K562 (cell line): Measurements from ENCODE around the gene FBXW7. TPM values are rescaled to one million over a fixed set of nuclear protein-coding genes. Genes with fewer than 3 reads are reported as not detected.

ENCODE experiments used
- ATAC-seq: fragments of 200-7000 bp; cut with Tn5 transposase; 3 replicates; pipeline ENCODE4 v1.9.1; 2020; ENCODE audit warnings: moderate library complexity
- BruUV-seq: library from RNA; stranded (reverse); fragments of 400-500 nt; replicated peaks from 2 replicates; lab custom pipeline; 2021; lab: Mats Ljungman, UMichigan
- CTCF ChIA-PET: fragments of 300-600 bp; formaldehyde crosslinking; extraction: SDS; loops from one replicate; lab custom pipeline; 2021; ENCODE audit warnings: low intra/inter-chr PET ratio; lab: Yijun Ruan, JAX
- POLR2A ChIA-PET: fragments of 300-600, 350-650 bp; sonication (Branson Sonifier 250); formaldehyde crosslinking; extraction: SDS; loops from one replicate; lab custom pipeline; 2021; ENCODE audit warnings: antibody characterized with exemption, inconsistent platforms; lab: Yijun Ruan, JAX
- DNase-seq, 4 experiments: peaks; one replicate each; pipeline versions ENCODE4 v3.0.0 to v3.0.0-alpha.2; 2011 to 2018; ENCODE audit warnings: low spot score in 3 of 4, mixed read lengths in 3 of 4; ENCODE audit errors: extremely low read depth in 1 of 4
- FAIRE-seq: peaks from 2 replicates; lab custom pipeline; 2011; peaks lifted over from hg19 to GRCh38; lab: Jason Lieb, UNC
- H2AFZ ChIP-seq: 2 replicates; pipeline ENCODE4 v1.6.0; 2011; ENCODE audit warnings: low read depth, low read length, control low read depth, inconsistent platforms
- H3K27ac ChIP-seq: fragments of 200-600 bp; 3 replicates; pipeline ENCODE4 v1.8.0; 2011; ENCODE audit warnings: low read depth, mild to moderate bottlenecking, control low read depth, inconsistent platforms, low read length, moderate library complexity, mixed read lengths; ENCODE audit errors: extremely low read depth
- H3K27me3 ChIP-seq, 2 experiments: fragments of 300-600 bp in 1 of 2; 2 replicates in 1 of 2; 3 replicates in 1 of 2; pipeline versions ENCODE4 v1.6.0 to v1.8.0; 2011; ENCODE audit warnings: inconsistent platforms in 2 of 2, low read length in 2 of 2, mild to moderate bottlenecking in 1 of 2, mixed read lengths in 1 of 2, moderate library complexity in 1 of 2; ENCODE audit not compliant: control insufficient read depth in 2 of 2, insufficient read depth in 2 of 2
- H3K36me3 ChIP-seq: fragments of 300-600 bp; 3 replicates; pipeline ENCODE4 v1.8.0; 2011; ENCODE audit warnings: mild to moderate bottlenecking, low read length, inconsistent platforms; ENCODE audit not compliant: control insufficient read depth, insufficient read depth
- H3K4me1 ChIP-seq, 2 experiments: fragments of 200-600 bp in 1 of 2; replicated peaks in 1 of 2; 2 replicates in 1 of 2; 3 replicates in 1 of 2; pipeline versions ENCODE4 v1.5.1 to v1.8.0; 2011; ENCODE audit warnings: inconsistent platforms in 2 of 2, low read length in 2 of 2, mild to moderate bottlenecking in 1 of 2, mixed read lengths in 1 of 2, moderate library complexity in 1 of 2; ENCODE audit not compliant: control insufficient read depth in 2 of 2, insufficient read depth in 2 of 2
- H3K4me2 ChIP-seq: 2 replicates; pipeline ENCODE4 v1.6.1; 2011; ENCODE audit warnings: low read length, control low read depth, inconsistent platforms, mixed read lengths; ENCODE audit not compliant: insufficient read depth
- H3K4me3 ChIP-seq: fragments of 200-600 bp; sonication (generic), shearing (Covaris generic); 2 replicates; pipeline ENCODE4 v1.5.1; 2016; ENCODE audit warnings: control low read depth, inconsistent platforms
- H3K79me2 ChIP-seq: fragments of 200-600 bp; 3 replicates; pipeline ENCODE4 v1.8.0; 2011; ENCODE audit warnings: low read length, inconsistent platforms; ENCODE audit not compliant: control insufficient read depth, insufficient read depth
- H3K9ac ChIP-seq, 2 experiments: 2 replicates each; pipeline versions ENCODE4 v1.6.0 to v1.6.1; 2011; ENCODE audit warnings: low read depth in 2 of 2, low read length in 2 of 2, control low read depth in 1 of 2, inconsistent platforms in 1 of 2, mild to moderate bottlenecking in 1 of 2, mixed read lengths in 1 of 2; ENCODE audit not compliant: insufficient read depth in 1 of 2
- H3K9me1 ChIP-seq: one replicate; pipeline ENCODE4 v1.6.0; 2011; ENCODE audit warnings: inconsistent platforms, mild to moderate bottlenecking, low read length, moderate library complexity; ENCODE audit not compliant: control insufficient read depth, insufficient read depth
- H3K9me3 ChIP-seq: replicated peaks from 2 replicates; pipeline ENCODE4 v1.5.1; 2011; ENCODE audit warnings: low read depth, low read length, inconsistent platforms; ENCODE audit not compliant: control insufficient read depth, insufficient read depth
- H4K20me1 ChIP-seq: replicated peaks from 2 replicates; pipeline ENCODE4 v1.6.1; 2011; ENCODE audit warnings: low read length, inconsistent platforms, mixed read lengths; ENCODE audit not compliant: control insufficient read depth, insufficient read depth
- COPS2 ChIP-seq: fragments of 450-650 bp; conservative IDR thresholded peaks from 2 replicates; pipeline ENCODE4 v1.6.1; 2016; ENCODE audit warnings: mild to moderate bottlenecking, moderate library complexity
- CREM ChIP-seq: IDR thresholded peaks from 2 replicates; pipeline ENCODE4 v1.6.1; 2014; ENCODE audit warnings: antibody characterized with exemption, low read depth
- ESRRA ChIP-seq: fragments of 450-650 bp; IDR thresholded peaks from 2 replicates; pipeline ENCODE4 v1.6.1; 2014; ENCODE audit warnings: low read depth, mild to moderate bottlenecking, moderate library complexity, borderline replicate concordance
- EWSR1 ChIP-seq: fragments of 450-650 bp; IDR thresholded peaks from 2 replicates; pipeline ENCODE4 v1.6.1; 2018; ENCODE audit warnings: borderline replicate concordance, mild to moderate bottlenecking, low read depth, moderate library complexity; ENCODE audit not compliant: partially characterized antibody
- FOXK1 ChIP-seq: sonication (generic); formaldehyde crosslinking; IDR thresholded peaks from 2 replicates; pipeline ENCODE4 v1.8.0; 2022; ENCODE audit warnings: missing genetic modification reagents, mild to moderate bottlenecking, borderline replicate concordance
- GATAD2B ChIP-seq: fragments of 450-650 bp; IDR thresholded peaks from 2 replicates; pipeline ENCODE4 v1.6.1; 2017; ENCODE audit warnings: mild to moderate bottlenecking, borderline replicate concordance
- NR1H2 ChIP-seq: sonication (generic); formaldehyde crosslinking; IDR thresholded peaks from 2 replicates; pipeline ENCODE4 v1.4.0; 2020; ENCODE audit warnings: mild to moderate bottlenecking, missing genetic modification reagents
- PCBP1 ChIP-seq: fragments of 200-400 bp; formaldehyde crosslinking; IDR thresholded peaks from 2 replicates; pipeline ENCODE4 v1.6.1; 2018; ENCODE audit warnings: mild to moderate bottlenecking, low read depth, low read length; ENCODE audit not compliant: poor library complexity, severe bottlenecking
- SETDB1 ChIP-seq: IDR thresholded peaks from one replicate; pipeline ENCODE4 v1.6.1; 2012; ENCODE audit warnings: low read length, control low read depth, inconsistent platforms
- SMARCB1 ChIP-seq: IDR thresholded peaks from 2 replicates; pipeline ENCODE4 v1.6.1; 2011; ENCODE audit warnings: improper control_type of control experiment, low read depth; ENCODE audit not compliant: insufficient read length
- WGBS: fragments of 100-300 bp; shearing (Covaris generic); methylation state at CpG from one replicate; pipeline ENCODE4 v1.1.6; 2016; ENCODE audit warnings: low coverage, mixed read lengths; ENCODE audit not compliant: insufficient coverage; ENCODE audit errors: missing lambda C conversion rate; 5-methylcytosine and 5-hydroxymethylcytosine counted together
- in situ Hi-C: fragments of 300-500 bp; cut with MboI; formaldehyde crosslinking; loops from 4 replicates; pipeline ENCODE4 v1.15.0; 2018; ENCODE audit warnings: inconsistent platforms, mixed read lengths
- intact Hi-C: fragments of 100-400 bp; cut with micrococcal nuclease; formaldehyde crosslinking; loops from 2 replicates; pipeline ENCODE4 v1.14.2; 2022
- polyA plus RNA-seq, 8 experiments: library from polyadenylated mRNA; depleted of rRNA in 4 of 8; stranded (reverse) in 5 of 8; unstranded in 3 of 8; fragments of >200 nt; fragmentation: Nextera tagmentation in 2 of 8; fragmentation: Illumina TruSeq in 1 of 8; extraction: Ambion mirVana in 2 of 8; extraction: Trizol in 1 of 8; gene quantifications; 2 replicates each; pipeline versions ENCODE4 v1.2.1 to v1.2.3, GENCODE V29; 2011 to 2014; ENCODE audit warnings: inconsistent platforms in 1 of 8, missing spikeins in 1 of 8
- total RNA-seq, 7 experiments: library from RNA; depleted of rRNA in 6 of 7; stranded (reverse); fragments of >200 nt in 6 of 7; fragmentation: Illumina TruSeq in 2 of 7; extraction: Trizol in 2 of 7; gene quantifications; 2 replicates each; pipeline versions ENCODE4 v1.2.1 to v1.2.3, GENCODE V29; 2011 to 2021; ENCODE audit warnings: low replicate concordance in 1 of 7
- TF ChIP-seq, protein P1 (sequence below): fragments of 200-800 bp; sonication (Bioruptor generic); IDR thresholded peaks from 2 replicates; pipeline ENCODE4 v1.6.1; 2017; ENCODE audit warnings: missing genetic modification characterization, missing compliant biosample characterization
- TF ChIP-seq, protein P2 (sequence below): fragments of 450-650 bp; formaldehyde crosslinking; IDR thresholded peaks from 2 replicates; pipeline ENCODE4 v1.4.0; 2022; ENCODE audit warnings: missing genetic modification characterization
- TF ChIP-seq, protein P3 (sequence below): sonication (generic); formaldehyde crosslinking; IDR thresholded peaks from 2 replicates; pipeline ENCODE4 v1.5.0; 2020; ENCODE audit warnings: missing genetic modification reagents
- TF ChIP-seq, protein P4 (sequence below): fragments of 450-650 bp; formaldehyde crosslinking; IDR thresholded peaks from 2 replicates; pipeline ENCODE4 v1.4.0; 2020; ENCODE audit warnings: mild to moderate bottlenecking

Gene FBXW7
- total and polyA plus RNA-seq, 9 of the 15 experiments (the other 6 are each of a cell fraction or from before 2014, with no cell fraction given), result 6.8 to 44.2 (median 16.4) TPM

DNA sequence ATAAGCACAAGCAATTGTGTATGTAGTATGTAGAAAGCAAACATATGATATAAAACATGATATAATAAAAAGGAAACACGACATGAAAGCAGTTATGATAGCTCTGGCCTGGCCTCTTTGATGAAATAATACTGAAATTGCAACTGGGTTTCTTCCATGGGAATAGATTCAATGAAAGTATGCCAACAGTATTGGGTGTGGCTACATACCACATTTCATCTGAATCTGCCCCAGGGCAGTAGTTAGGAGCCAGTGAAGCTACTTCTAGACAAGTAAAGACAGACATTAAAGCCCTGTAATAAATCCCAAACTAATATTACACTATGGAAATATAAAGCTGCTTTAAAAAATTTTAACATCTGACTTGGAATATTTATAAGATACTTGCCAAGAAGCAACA is 207.3 kb downstream of the FBXW7 start:
- BruUV-seq, result no TSS peak
- TF ChIP-seq, protein P1, sequence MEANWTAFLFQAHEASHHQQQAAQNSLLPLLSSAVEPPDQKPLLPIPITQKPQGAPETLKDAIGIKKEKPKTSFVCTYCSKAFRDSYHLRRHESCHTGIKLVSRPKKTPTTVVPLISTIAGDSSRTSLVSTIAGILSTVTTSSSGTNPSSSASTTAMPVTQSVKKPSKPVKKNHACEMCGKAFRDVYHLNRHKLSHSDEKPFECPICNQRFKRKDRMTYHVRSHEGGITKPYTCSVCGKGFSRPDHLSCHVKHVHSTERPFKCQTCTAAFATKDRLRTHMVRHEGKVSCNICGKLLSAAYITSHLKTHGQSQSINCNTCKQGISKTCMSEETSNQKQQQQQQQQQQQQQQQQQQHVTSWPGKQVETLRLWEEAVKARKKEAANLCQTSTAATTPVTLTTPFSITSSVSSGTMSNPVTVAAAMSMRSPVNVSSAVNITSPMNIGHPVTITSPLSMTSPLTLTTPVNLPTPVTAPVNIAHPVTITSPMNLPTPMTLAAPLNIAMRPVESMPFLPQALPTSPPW (CRISPR knock-in tag), result no peak
- TF ChIP-seq, protein P2, sequence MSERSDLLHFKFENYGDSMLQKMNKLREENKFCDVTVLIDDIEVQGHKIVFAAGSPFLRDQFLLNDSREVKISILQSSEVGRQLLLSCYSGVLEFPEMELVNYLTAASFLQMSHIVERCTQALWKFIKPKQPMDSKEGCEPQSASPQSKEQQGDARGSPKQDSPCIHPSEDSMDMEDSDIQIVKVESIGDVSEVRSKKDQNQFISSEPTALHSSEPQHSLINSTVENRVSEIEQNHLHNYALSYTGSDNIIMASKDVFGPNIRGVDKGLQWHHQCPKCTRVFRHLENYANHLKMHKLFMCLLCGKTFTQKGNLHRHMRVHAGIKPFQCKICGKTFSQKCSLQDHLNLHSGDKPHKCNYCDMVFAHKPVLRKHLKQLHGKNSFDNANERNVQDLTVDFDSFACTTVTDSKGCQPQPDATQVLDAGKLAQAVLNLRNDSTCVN, result no peak
- TF ChIP-seq SMARCB1, result no peak
- TF ChIP-seq SETDB1, result no peak
- no peak for TF ChIP-seq FOXK1
- TF ChIP-seq COPS2, result no peak
- TF ChIP-seq GATAD2B, result no peak
- TF ChIP-seq ESRRA, result no peak
- TF ChIP-seq PCBP1, result no peak
- TF ChIP-seq, protein P3, sequence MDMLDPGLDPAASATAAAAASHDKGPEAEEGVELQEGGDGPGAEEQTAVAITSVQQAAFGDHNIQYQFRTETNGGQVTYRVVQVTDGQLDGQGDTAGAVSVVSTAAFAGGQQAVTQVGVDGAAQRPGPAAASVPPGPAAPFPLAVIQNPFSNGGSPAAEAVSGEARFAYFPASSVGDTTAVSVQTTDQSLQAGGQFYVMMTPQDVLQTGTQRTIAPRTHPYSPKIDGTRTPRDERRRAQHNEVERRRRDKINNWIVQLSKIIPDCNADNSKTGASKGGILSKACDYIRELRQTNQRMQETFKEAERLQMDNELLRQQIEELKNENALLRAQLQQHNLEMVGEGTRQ (CRISPR knock-in tag), result no peak
- no peak for TF ChIP-seq EWSR1
- TF ChIP-seq, protein P4, sequence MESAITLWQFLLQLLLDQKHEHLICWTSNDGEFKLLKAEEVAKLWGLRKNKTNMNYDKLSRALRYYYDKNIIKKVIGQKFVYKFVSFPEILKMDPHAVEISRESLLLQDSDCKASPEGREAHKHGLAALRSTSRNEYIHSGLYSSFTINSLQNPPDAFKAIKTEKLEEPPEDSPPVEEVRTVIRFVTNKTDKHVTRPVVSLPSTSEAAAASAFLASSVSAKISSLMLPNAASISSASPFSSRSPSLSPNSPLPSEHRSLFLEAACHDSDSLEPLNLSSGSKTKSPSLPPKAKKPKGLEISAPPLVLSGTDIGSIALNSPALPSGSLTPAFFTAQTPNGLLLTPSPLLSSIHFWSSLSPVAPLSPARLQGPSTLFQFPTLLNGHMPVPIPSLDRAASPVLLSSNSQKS (CRISPR knock-in tag), result no peak
- no peak for TF ChIP-seq NR1H2 (CRISPR knock-in tag)
- no peak for TF ChIP-seq CREM

More for the DNA sequence above, 207.3 kb downstream of the FBXW7 start:
- H3K4me2 ChIP-seq, result no peak overlapping the region
- H3K9ac ChIP-seq, result no peak overlapping the region
- H3K9me1 ChIP-seq, result no peaks in the 10 kb centered on the region
- no peaks in the 10 kb centered on the region for H3K27me3 ChIP-seq
- no peaks in the 10 kb centered on the region for H3K9me3 ChIP-seq
- in situ Hi-C loops, result no loop called here
- FAIRE-seq (no peak), DNase-seq (no peak), ATAC-seq (no peak)
- no peaks in the 10 kb centered on the region for H3K79me2 ChIP-seq
- ChIA-PET POLR2A (no interaction called here), CTCF (no interaction called here)
- peaks cover 39% of the 10 kb centered on the region; the same call in 2 of the 3 replicates for H3K36me3 ChIP-seq
- H4K20me1 ChIP-seq, result no peaks in the 10 kb centered on the region; the same call in 1 of the 2 replicates
- no peak overlapping the region for H2AFZ ChIP-seq
- H3K4me1 ChIP-seq, result no peaks in the 10 kb centered on the region
- no peak overlapping the region for H3K4me3 ChIP-seq
- WGBS, result 25% methylated on average over 1 of the region's 1 CpG
- no peak overlapping the region for H3K27ac ChIP-seq
- intact Hi-C loops, result no loop called here
